Sciatic nerve (tissue), 2 donors: ENCODE results near the gene TLK2. TPM values are rescaled to one million over a fixed set of nuclear protein-coding genes. Genes with fewer than 3 reads are reported as not detected.
"Not testable (repeated sequence)": the region's sequence is repeated elsewhere in the genome, so short reads cannot be mapped to it uniquely, and the experiment has no call there.

Experiments
- ATAC-seq: fragments of 200-7000 bp; cut with Tn5 transposase; one replicate; pipeline ENCODE4 v1.9.1; 2020; ENCODE audit warnings: mild to moderate bottlenecking, moderate library complexity
- DNase-seq: peaks from one replicate; pipeline ENCODE4 v3.0.0-alpha.2; 2020; ENCODE audit warnings: low spot score
- intact Hi-C: fragments of 100-400 bp; cut with DNase I; formaldehyde crosslinking; loops from one replicate; pipeline ENCODE4 v1.14.2; 2022
- total RNA-seq: library from RNA; stranded (reverse); fragmentation: NEBNext Ultra II Directional; extraction: Animal tissue kit (Norgen Biotek cat#: 25700); gene quantifications from one replicate; pipeline ENCODE4 v1.2.1, GENCODE V29; 2021
- donor health status: DM: no; HTN: no; CAD: no.
- donor health status: DM: no; HTN: no; CAD: no.

TLK2 gene
- total RNA-seq = 74.1 TPM

DNA sequence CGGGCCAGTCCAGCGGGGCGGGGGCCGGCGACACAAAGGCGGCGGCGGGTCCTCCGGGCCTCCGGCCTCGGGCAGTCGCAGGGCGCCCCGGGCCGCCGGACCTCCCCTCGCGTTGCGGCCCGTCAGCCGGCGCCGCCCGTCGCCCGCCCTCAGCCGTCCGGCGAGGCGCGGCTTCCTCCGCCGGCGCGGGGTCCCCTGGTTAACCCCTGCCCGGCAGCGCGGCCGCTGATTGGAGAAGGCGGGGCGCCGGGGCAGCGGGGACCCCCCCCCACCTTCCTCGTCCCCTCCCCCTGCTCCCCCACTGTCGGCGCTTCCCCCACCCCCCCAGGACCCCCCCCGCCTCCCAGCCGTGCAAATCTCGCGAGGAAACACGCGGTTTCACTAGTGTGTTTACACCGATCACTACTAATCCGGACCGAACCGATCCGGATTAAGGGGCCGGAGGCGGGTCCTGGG is at the start of gene TLK2:
TSS of gene TLK2 (plus strand) at position 402 of the 456 bp plus-strand sequence. CDS start 2,301 bp downstream, outside the sequence.
- DNase-seq (peak; percentile 84), ATAC-seq (peak; percentile 96)
- intact Hi-C loops = no loop called here

DNA sequence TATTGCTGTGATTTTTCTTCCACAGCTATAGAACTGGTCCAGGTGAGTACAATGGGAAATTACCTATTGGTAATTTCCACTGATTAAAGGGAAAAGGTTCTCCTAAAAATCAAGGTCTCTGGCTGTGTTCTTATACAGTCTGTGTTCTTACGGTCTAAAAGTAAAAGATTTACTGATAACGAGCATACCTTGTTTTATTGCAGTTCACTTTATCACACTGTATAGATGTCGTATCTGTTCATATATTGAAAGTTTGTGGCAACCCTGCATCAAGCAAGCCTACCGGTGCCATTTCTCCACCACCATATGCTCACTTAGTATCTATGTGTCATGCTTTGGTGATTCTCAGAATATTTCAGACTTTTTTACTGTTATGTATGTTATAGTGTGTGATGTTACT is 43.4 kb upstream of the TLK2 start:
- intact Hi-C loops, DNase-seq, ATAC-seq: not testable (repeated sequence)

DNA sequence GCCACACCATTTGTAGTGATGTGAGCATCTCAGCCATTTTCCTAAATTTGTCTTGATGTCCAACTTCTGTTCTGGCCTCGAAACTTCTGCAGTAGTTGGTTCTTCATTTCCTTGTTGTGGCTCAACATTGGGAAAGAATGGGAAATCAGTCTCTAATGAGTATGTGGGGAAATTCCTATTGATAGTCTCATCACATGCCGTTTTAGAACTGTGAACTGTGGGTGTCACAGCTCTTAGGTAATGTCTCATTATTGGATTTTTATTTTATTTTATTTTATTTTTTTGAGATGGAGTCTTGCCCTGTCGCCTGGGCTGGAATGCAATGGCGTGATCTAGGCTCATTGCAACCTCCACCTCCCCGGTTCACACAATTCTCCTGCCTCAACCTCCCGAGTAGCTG is 37.4 kb upstream of the TLK2 start:
- ATAC-seq, DNase-seq, intact Hi-C loops: not testable (repeated sequence)

DNA sequence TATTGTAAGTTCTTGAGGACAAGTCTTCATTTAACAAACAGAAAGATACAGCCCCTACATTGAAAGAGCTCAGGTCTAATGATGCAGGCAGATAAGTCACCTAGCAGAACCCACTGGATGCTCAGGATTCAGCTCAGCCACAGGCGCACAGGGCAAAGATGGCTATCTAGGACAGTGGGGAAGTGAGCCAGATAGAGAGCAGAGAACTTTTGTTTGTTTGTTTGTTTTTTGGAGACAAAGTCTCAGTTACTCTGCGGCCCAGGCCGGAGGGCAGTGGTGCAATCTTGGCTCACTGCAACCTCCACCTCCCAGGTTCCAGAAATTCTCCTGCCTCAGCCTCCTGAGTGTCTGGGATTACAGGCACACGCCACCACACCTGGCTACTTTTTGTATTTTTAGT is 34.6 kb upstream of the TLK2 start:
- no peak for ATAC-seq
- intact Hi-C loops = no loop called here
- DNase-seq = no peak

DNA sequence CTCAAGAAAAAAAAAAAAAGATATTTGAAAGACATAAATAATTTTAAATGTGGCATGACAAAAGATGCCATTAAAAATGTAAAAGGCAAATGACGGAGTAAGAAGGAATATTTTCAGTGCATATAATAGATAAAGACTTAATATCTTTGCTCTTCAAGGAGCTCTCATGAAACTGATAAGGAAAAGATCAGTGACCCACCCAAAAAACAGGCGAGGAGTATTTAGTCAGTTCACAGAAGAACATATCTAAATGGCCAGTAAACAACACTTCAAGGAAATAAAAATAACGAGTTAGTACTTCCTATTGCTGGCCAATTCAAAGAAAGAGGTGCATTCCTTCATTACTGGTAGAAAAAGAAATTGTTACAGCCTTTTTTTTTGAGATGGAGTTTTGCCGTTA is 32.8 kb upstream of the TLK2 start:
- ATAC-seq, DNase-seq, intact Hi-C loops: not testable (repeated sequence)

DNA sequence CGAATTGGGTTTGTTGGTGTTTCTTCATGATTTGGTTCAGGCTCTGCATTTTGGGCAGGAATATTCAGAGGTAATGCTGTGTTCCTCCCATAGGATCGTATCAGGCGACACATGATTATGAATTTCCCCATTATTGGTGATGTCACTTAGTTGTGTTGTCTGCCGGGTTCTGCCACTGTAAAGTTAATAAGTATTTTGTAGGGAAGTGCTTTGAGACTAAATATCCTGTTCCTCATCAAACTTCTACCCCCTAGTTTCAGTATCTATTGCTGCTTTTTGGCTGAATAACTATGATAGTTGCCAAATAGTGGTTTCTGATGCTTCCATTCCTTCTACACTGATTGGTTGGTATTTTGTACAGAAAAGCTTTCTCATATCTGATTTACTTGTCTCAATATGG is 26.4 kb upstream of the TLK2 start:
- ATAC-seq, DNase-seq, intact Hi-C loops: not testable (repeated sequence)

DNA sequence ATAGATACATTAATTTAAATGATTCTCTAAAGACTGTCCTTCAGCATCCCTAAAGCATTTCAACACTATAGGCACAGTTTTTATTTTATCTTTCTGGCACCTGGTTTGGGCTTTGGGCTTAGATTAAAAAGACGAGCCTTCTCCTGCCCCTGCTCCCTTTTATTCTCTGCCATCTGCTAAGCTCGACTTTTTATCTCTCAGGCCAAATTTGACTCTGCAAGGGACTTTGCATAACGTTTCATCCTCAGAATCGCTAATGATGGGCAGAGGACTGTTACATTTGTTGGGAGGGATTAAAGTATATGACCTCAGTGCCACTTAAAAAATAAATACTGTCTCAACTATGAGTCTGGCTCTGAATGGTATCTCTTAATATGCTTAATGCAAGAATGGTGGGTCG is 25.6 kb upstream of the TLK2 start:
- DNase-seq, ATAC-seq, intact Hi-C loops: not testable (repeated sequence)

DNA sequence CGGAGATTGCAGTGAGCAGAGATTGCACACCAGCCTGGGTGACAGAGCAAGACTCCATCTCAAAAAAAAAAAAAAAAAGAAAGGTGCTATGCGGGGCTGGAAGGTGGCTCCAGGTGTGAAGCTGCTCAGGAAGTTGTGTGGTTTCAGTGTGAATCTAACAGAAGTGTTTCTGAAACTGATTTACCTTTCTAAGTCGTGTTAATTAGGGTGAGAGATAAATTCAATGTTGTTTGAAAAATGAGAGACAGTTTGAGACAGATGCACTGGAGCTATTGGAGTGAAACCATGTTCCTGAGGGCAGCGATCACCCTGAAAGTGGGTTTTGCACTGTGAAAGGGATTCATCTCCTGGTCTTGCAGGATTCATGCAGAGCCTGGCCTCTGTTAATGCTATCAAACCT is 25.0 kb upstream of the TLK2 start:
- ATAC-seq, intact Hi-C loops: not testable (repeated sequence)

DNA sequence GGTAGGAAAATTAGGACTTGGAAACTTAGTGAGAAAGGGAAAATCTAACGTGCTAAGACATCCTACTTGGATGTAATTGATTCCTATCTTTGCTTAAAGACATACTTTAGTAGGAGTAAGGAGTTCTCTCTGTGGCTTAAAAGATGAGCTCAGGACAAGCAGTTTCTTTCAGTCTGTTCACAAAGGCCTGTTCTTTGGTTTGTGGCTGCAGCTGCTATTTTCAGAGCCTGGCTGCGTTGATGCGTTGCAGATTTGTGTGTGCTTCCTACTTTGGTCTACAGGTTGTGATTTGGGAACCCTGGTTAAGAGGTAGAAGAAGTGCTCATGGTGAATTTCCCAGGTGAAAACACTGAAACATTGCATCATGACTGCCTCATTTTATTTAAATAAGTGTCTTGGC is 24.5 kb upstream of the TLK2 start:
- intact Hi-C loops, DNase-seq, ATAC-seq: not testable (repeated sequence)

More for the DNA sequence above, 25.0 kb upstream of the TLK2 start:
- not testable (repeated sequence) for DNase-seq

DNA sequence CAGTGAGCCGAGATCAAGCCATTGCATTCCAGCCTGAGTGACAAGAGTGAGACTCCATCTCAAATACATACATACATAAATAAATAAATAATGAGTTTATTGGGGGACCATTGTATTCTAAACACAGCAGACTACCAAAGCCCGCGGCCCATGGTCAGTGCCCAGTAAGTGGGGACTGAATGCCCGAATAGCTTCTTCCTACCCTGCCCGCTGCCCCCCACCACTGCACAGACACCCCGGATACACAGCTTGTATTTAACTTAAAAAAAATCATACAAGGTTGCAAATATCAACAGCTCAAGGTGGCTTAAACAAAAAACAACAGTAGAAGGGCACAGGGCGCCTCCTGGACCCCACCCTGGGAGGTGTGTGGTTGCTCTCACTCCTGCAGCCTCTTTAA is 22.6 kb upstream of the TLK2 start:
- DNase-seq = no peak
- intact Hi-C loops = no loop called here
- no peak for ATAC-seq

DNA sequence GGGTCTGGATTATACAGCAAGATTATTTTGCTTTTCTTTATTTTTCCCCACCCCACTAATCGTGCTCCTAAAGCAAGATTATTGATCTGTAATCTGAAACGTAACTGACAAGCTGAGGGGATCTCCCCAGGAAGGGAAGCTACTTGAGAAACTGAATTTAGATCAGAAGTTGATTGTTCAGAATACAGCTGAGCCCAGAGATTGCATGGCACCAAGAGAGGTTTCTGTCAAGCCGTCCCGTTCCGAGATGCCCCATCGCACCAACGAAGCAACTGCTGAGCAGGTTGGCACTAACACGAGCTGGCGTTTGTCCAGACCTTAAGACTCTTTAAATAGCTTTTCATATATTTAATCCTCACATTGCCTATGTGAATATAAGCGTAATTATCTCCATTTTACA is 20.1 kb upstream of the TLK2 start:
- intact Hi-C loops, DNase-seq, ATAC-seq: not testable (repeated sequence)

DNA sequence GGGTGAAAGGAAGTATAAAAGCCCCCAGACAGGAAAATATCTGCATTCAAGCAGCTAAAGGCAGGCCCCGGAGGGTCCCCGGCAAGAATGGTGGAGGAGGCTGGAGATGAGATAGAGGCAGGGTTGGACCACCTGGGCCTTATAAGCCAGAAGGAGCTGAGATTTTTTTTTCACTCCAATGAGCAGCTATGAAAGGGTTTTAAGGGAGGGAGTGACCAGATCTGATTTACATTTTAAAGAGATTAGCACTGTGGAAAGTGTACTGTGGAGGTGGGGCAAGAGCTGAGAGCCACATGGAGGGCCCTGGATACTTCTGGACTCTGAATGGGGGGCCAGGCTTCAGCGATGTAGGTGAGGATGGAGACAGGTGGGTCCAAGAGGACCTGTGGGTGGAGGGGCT is 14.2 kb upstream of the TLK2 start:
- ATAC-seq, intact Hi-C loops, DNase-seq: not testable (repeated sequence)

DNA sequence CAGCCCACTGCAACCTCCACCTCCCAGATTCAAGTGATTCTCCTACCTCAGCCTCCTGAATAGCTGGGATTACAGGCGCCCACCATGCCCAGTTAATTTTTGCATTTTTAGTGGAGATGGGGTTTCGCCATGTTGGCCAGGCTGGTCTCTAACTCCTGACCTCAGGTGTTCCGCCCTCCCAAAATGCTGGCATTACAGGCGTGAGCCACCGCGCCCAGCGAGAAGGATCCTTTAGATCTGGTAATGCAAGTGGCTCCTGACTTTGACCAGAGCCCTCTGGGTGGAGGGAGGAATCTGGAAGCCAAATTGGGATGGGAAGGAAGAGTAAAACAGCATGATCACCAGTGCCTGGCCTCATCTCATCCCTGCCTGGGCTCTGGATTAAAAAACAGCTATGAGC is 13.4 kb upstream of the TLK2 start:
- ATAC-seq, intact Hi-C loops, DNase-seq: not testable (repeated sequence)

DNA sequence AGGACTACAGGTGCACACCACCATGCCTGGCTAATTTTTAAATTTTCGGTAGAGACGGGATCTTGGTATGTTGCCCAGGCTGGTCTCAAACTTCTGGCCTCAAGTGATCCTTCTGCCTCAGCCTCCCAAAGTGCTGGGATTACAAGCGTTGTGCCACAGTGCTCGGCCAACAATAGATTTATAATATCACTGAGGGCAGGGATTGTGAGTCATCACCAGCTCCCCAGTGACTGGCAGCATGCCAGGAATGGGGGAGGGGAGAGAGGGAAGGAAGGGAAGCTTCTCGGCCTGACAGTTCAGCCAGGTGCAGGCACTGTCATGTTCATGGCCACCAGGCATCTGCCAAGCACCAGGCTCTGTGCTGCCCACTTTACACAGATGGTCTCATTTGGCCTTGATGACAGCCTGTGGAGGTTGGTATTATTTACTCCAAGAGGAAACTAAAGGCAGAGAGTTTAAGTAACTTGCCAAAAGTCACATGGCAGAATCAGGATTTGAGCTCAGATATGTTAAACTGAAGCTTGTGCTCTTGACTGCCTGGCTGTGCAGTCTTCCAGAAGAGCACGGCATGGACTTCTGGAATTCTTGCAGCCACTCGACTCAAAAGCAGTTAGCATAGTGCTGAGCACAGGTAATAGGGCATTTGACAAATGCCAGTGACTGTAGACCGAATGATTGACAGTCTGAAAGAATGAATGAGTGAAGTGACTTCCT is 7.8 kb upstream of the TLK2 start:
- ATAC-seq (peak; percentile 74), DNase-seq (peak; percentile 83)
- intact Hi-C loops = not testable (repeated sequence)

DNA sequence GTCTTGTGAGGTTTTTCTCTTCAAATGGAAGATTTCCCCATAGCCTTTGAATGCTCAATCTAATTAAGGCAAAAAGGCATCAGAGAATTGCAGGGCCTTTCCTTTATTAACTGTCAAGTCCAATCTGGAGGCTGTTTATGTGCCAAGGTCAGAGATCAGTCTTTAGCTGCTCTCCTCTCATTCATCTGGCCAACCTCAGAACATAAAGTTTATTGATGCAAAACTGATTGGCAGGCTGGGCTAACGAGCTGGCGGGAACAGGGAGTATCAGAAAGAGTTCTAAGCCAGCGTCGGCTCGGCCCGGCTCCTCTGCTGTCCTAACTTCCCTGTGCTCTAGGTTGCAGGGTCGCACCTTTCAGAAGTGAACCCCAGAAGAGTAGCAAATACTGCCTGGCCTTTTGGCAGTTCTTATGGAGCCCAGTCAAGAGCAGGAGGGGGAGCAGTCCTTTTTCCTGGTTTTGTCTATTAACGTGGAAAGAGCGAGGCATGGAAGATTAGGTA is 7.2 kb upstream of the TLK2 start:
- peak; percentile 33 for ATAC-seq
- DNase-seq, intact Hi-C loops: not testable (repeated sequence)

DNA sequence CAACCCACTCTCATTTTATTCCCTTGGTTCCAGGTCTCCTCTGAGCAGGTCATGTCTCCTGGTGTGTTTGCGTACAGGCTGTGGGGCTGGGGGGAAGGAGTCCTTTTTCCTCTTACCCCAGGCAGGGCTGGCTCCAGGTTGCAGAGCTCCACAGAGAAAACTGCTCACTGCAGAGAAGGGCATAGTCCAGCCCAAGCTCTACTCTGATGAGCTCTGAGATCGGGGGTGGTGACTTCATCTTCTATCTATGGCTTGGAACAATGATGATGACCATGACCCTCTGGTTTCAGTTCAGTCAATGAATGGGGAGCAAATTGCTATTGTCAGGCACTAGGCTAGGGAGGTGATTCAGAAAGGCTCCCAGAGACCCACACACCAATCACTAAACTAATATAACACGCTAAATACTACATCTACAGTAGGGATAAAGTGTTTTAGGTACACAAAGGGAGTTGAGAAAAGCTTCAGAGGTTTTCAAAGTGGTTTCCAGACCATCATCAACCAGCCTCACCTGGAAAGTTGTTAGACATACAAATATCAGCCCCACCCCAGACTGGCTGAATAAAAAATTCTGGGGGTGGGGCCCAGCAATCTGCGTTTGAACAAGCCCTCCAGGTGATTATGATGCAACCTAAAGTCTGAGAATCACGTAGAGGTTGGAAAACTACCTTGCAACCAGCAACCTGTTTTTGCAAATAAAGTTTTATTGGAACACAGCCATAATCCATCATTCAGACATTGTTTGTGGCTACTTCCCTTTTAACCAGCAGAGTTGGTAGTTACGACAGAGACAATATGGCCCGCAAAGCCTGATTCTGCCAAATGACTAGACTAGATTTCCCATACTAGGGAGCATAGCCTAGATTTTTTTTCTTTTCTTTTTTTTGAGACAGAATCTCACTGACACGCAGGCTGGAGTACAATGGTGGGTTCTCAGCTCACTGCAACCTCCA is 5.3 kb upstream of the TLK2 start:
- ATAC-seq, intact Hi-C loops, DNase-seq: not testable (repeated sequence)

DNA sequence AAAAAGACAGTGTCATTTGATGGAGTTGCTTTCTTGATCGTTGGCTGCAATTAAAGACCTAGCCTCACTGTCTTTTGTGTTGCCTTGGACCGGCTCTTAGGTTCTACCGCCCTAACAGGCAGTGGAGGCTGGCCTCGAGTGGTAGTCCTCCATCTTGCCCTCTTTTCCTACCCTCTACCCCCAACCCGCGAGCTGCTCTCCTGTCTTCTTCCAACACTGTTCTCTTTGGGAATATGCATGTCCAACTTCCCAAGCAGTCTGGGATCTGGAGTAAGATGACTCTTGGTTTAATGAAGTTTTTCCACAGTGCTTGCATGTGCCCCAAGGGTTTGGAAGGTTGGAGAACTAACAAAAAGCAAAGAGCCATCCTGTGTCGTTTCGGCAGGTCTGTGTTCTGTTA is 1.5 kb upstream of the TLK2 start:
- DNase-seq, intact Hi-C loops: not testable (repeated sequence)

DNA sequence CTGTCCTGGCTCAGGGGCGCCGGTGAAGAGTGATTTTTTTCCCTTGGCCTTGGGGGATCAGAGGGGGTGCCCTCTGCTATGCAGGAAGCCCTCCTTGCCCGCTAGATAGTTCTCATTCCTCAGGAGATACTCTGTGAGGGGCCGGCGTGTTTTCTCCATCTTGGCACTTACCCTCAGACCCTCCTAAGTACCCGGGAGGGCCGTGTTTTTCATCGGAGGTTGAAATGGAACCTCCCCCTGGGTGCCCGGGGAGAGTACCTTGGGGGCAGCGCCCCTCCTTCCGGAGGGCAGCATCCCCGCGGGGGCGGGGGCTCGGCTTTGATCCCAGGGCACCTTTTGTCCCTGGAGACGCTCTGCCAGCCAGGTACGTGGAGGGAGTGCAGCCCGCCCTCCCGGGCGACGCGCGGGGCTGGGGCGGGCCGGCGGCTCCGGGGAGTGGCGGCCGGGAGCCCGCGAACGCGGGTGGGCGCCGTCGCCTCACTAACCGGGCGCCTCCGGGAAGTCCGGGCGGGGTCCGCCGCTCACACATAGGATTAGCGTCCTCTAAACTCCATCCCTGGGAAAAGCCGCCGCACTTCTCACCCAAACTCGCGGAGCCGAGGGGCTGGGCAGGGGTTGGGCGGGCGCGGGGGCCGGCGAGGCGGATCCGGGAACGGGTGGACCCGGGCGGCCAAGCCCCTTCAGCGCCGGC is 762 bp upstream of the TLK2 start:
- intact Hi-C loops = not testable (repeated sequence)
- ATAC-seq (peak; percentile 41), DNase-seq (peak; percentile 74)

More for the DNA sequence above, 1.5 kb upstream of the TLK2 start:
- ATAC-seq = not testable (repeated sequence)
